OCI-LY1 (cell line): ENCODE results near the gene CTNNA1.

Source experiments
- H2AFZ ChIP-seq: fragments of 200-600 bp; sonication (generic), shearing (Covaris generic); 2 replicates; pipeline ENCODE4 v1.6.0; 2014; ENCODE audit warnings: antibody characterized with exemption, mild to moderate bottlenecking, low read length
- H3F3A ChIP-seq: fragments of 200-600 bp; sonication (generic), shearing (Covaris generic); 2 replicates; pipeline ENCODE4 v1.6.0; 2014; ENCODE audit warnings: mild to moderate bottlenecking, antibody characterized with exemption, low read length, moderate library complexity; ENCODE audit not compliant: insufficient read depth
- H3K27ac ChIP-seq: fragments of 200-600 bp; sonication (generic); 2 replicates; pipeline ENCODE4 v1.5.1; 2014; ENCODE audit warnings: low read length, mixed run types, mild to moderate bottlenecking, low read depth; ENCODE audit not compliant: poor library complexity, severe bottlenecking
- H3K27me3 ChIP-seq: fragments of 200-600 bp; sonication (generic); 2 replicates; pipeline ENCODE4 v1.6.0; 2014; ENCODE audit warnings: antibody characterized with exemption, mild to moderate bottlenecking, low read length, moderate library complexity; ENCODE audit not compliant: insufficient read depth
- H3K36me3 ChIP-seq: fragments of 200-600 bp; sonication (generic); 2 replicates; pipeline ENCODE4 v1.6.1; 2014; ENCODE audit warnings: mild to moderate bottlenecking, antibody characterized with exemption, low read length, moderate library complexity, mixed read lengths; ENCODE audit not compliant: insufficient read depth
- H3K4me1 ChIP-seq: fragments of 200-600 bp; sonication (generic); 2 replicates; pipeline ENCODE4 v1.5.1; 2014; ENCODE audit warnings: mild to moderate bottlenecking, low read length, moderate library complexity; ENCODE audit not compliant: insufficient read depth, severe bottlenecking
- H3K4me2 ChIP-seq: fragments of 200-600 bp; sonication (generic), shearing (Covaris generic); 2 replicates; pipeline ENCODE4 v1.6.1; 2014; ENCODE audit warnings: low read length
- H3K4me3 ChIP-seq: fragments of 200-600 bp; sonication (generic); 2 replicates; pipeline ENCODE4 v1.5.1; 2014; ENCODE audit warnings: low read length, low read depth, mild to moderate bottlenecking, mixed read lengths; ENCODE audit not compliant: poor library complexity, severe bottlenecking
- H3K79me2 ChIP-seq: fragments of 200-600 bp; shearing (Covaris generic); 2 replicates; pipeline ENCODE4 v1.6.1; 2016; ENCODE audit warnings: mixed run types, low read length, mixed read lengths; ENCODE audit not compliant: insufficient read depth
- H3K9ac ChIP-seq: fragments of 200-600 bp; sonication (generic), shearing (Covaris generic); 2 replicates; pipeline ENCODE4 v1.6.1; 2014; ENCODE audit warnings: mild to moderate bottlenecking, low read length, mixed read lengths
- H3K9me2 ChIP-seq: fragments of 200-600 bp; sonication (generic), shearing (Covaris generic); 2 replicates; pipeline ENCODE4 v1.6.1; 2014; ENCODE audit warnings: low read depth, mild to moderate bottlenecking, low read length, mixed read lengths
- H3K9me3 ChIP-seq: fragments of 200-600 bp; shearing (Covaris generic); 2 replicates; pipeline ENCODE4 v1.6.1; 2014; ENCODE audit warnings: low read length, mixed read lengths
- H4K20me1 ChIP-seq: fragments of 200-600 bp; sonication (generic), shearing (Covaris generic); 2 replicates; pipeline ENCODE4 v1.6.0; 2016; ENCODE audit warnings: mild to moderate bottlenecking, low read length; ENCODE audit not compliant: insufficient read depth
- EZH2 ChIP-seq: fragments of 200-600 bp; sonication (generic), shearing (Covaris generic); IDR thresholded peaks from 2 replicates; pipeline ENCODE4 v1.8.0; 2017; ENCODE audit warnings: borderline replicate concordance, mixed run types, mild to moderate bottlenecking, antibody characterized with exemption, low read length, moderate library complexity, mixed read lengths
- TF ChIP-seq, protein P1 (sequence below): fragments of 200-600 bp; sonication (generic), shearing (Covaris generic); IDR thresholded peaks from 2 replicates; pipeline ENCODE4 v1.5.1; 2017; ENCODE audit warnings: mild to moderate bottlenecking, antibody characterized with exemption, low read length, moderate library complexity, mixed read lengths

CTNNA1 gene

DNA sequence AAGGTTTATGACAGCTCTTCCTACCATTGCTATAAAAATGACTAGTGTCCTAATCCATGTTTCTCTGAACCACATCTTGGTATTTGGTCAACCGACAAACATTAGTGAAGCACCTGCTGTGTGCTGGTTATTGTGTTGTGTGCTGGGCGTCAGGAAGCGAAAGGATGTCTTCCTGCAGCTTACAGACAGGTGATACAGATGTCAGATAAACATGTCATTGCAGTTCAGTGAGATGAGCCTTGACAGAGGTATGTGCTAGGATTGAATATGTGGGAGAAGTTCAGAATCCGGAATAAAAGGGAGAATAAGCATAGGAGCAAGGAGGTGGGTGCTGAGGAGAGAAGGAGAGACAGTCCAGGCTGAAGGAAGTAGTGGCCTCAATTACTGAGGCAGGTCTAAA, 20.3 kb upstream of the CTNNA1 start:
- no peak overlapping the region for H3K9ac ChIP-seq
- no peak for TF ChIP-seq EZH2
- TF ChIP-seq, protein P1, sequence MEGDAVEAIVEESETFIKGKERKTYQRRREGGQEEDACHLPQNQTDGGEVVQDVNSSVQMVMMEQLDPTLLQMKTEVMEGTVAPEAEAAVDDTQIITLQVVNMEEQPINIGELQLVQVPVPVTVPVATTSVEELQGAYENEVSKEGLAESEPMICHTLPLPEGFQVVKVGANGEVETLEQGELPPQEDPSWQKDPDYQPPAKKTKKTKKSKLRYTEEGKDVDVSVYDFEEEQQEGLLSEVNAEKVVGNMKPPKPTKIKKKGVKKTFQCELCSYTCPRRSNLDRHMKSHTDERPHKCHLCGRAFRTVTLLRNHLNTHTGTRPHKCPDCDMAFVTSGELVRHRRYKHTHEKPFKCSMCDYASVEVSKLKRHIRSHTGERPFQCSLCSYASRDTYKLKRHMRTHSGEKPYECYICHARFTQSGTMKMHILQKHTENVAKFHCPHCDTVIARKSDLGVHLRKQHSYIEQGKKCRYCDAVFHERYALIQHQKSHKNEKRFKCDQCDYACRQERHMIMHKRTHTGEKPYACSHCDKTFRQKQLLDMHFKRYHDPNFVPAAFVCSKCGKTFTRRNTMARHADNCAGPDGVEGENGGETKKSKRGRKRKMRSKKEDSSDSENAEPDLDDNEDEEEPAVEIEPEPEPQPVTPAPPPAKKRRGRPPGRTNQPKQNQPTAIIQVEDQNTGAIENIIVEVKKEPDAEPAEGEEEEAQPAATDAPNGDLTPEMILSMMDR, result no peak
- H3K9me3 ChIP-seq, result no peaks in the 10 kb centered on the region

GRCh38 chr5:138733509-138733908, 19.7 kb upstream of the CTNNA1 start:
- TF ChIP-seq, protein P1, result no peak
- TF ChIP-seq EZH2, result no peak
- Histone ChIP-seq H3K9me3 (no peaks in the 10 kb centered on the region), H3K9ac (no peak overlapping the region), H4K20me1 (no peaks in the 10 kb centered on the region), H3K4me1 (no peaks in the 10 kb centered on the region), H3K27ac (no peak overlapping the region), H3K4me3 (no peak overlapping the region), H3K36me3 (no peaks in the 10 kb centered on the region), H3F3A (no peaks in the 10 kb centered on the region), H2AFZ (no peak overlapping the region), H3K27me3 (0 out of 2 replicates have a peak, but pooled peaks cover 4% of the 10 kb centered on the region), H3K79me2 (no peaks in the 10 kb centered on the region), H3K4me2 (no peak overlapping the region), H3K9me2 (no peaks in the 10 kb centered on the region)

More for the DNA sequence above, 20.3 kb upstream of the CTNNA1 start:
- no peaks in the 10 kb centered on the region for H4K20me1 ChIP-seq
- no peaks in the 10 kb centered on the region for H3K4me1 ChIP-seq
- H3K4me3 ChIP-seq, result no peak overlapping the region
- no peaks in the 10 kb centered on the region for H3F3A ChIP-seq
- H3K27ac ChIP-seq, result no peak overlapping the region
- no peaks in the 10 kb centered on the region for H3K9me2 ChIP-seq
- H2AFZ ChIP-seq, result no peak overlapping the region
- H3K27me3 ChIP-seq, result 0 out of 2 replicates have a peak, but pooled peaks cover 4% of the 10 kb centered on the region
- H3K79me2 ChIP-seq, result no peaks in the 10 kb centered on the region
- no peaks in the 10 kb centered on the region for H3K36me3 ChIP-seq
- no peak overlapping the region for H3K4me2 ChIP-seq

DNA sequence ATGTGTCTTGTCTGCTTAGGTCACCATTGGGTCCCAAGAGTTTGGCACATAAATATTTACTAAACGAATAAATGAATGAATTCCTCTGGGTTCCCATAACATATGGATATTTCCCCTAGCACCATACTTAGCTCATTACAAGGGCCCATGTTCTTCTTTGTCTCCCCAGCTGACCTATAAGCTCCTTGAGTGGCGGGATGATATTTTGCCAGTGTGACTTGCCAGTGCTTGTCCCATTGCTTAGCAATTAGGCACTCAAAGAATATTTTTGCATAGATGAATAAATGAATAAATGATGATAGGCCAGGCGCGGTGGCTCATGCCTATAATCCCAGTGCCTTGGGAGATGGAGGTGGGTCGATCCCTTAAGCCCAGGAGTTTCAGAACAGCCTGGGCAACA, 16.9 kb upstream of the CTNNA1 start:
- no peak for TF ChIP-seq EZH2
- TF ChIP-seq, protein P1, result no peak
- Histone ChIP-seq H3K9me3 (no peaks in the 10 kb centered on the region), H3K79me2 (no peaks in the 10 kb centered on the region), H3F3A (no peaks in the 10 kb centered on the region), H3K4me3 (no peak overlapping the region), H4K20me1 (no peaks in the 10 kb centered on the region), H3K4me2 (no peak overlapping the region), H3K9me2 (no peaks in the 10 kb centered on the region), H3K36me3 (no peaks in the 10 kb centered on the region), H3K27me3 (0 out of 2 replicates have a peak, but pooled peaks cover 4% of the 10 kb centered on the region), H3K9ac (no peak overlapping the region), H3K4me1 (no peaks in the 10 kb centered on the region), H2AFZ (no peak overlapping the region), H3K27ac (no peak overlapping the region)
